Activated CD4-positive, alpha-beta T cell treated with anti-CD3 and anti-CD28 coated beads, Interleukin-2, amount 50 U/mL, for 4 hours (primary cell): ENCODE results near the gene THADA.

Experiments used
- DNase-seq, 2 experiments: peaks; one replicate each; pipeline ENCODE4 v3.0.0-alpha.2; 2020

The THADA gene

GRCh38 chr2:43230951-43231827 is 364.6 kb downstream of the THADA start:
- no peak for DNase-seq

- no peak for DNase-seq
These were observed 365.4 kb downstream of the THADA start for GRCh38 chr2:43230351-43230885.

- no peak for DNase-seq
These were observed 366.8 kb downstream of the THADA start for GRCh38 chr2:43228756-43229659.

GRCh38 chr2:43228321-43228751 is 367.5 kb downstream of the THADA start:
- no peak for DNase-seq

- DNase-seq, result no peak
These were observed 368.0 kb downstream of the THADA start for GRCh38 chr2:43227830-43228281.

GRCh38 chr2:43226955-43227829 is 368.6 kb downstream of the THADA start:
- DNase-seq, result peak; percentile 56 to 63

- peak; percentile 89 to 93 for DNase-seq
These were observed 369.3 kb downstream of the THADA start, which contains the start of gene ZFP36L2 for GRCh38 chr2:43226558-43226954. Gene ZFP36L2 (minus strand): TSS chr2:43226606. CDS start chr2:43226315, 291 bp downstream.

- DNase-seq, result peak; percentile 26 to 30
These were observed 369.9 kb downstream of the THADA start for GRCh38 chr2:43225788-43226557.

GRCh38 chr2:43225093-43225787 is 370.6 kb downstream of the THADA start:
- DNase-seq, result peak; percentile 46 to 52

- DNase-seq, result peak in 1 of 2 experiments; percentile 9
These were observed 371.2 kb downstream of the THADA start for GRCh38 chr2:43224571-43225092.

- peak; percentile 59 to 63 for DNase-seq
These were observed 371.7 kb downstream of the THADA start for GRCh38 chr2:43224131-43224570.

GRCh38 chr2:43223521-43224001 is 372.3 kb downstream of the THADA start:
- no peak for DNase-seq

- no peak for DNase-seq
These were observed 373.1 kb downstream of the THADA start for GRCh38 chr2:43222475-43223309.

GRCh38 chr2:43221763-43222474 is 373.9 kb downstream of the THADA start:
- peak in 1 of 2 experiments; percentile 18 for DNase-seq

- DNase-seq, result peak; percentile 22 to 34
These were observed 374.6 kb downstream of the THADA start for GRCh38 chr2:43221124-43221762.

GRCh38 chr2:43220760-43221123 is 375.1 kb downstream of the THADA start:
- DNase-seq, result no peak

GRCh38 chr2:43220229-43220751 is 375.5 kb downstream of the THADA start:
- peak in 1 of 2 experiments; percentile 17 for DNase-seq
